ENCODE data around the gene USF2.

- TF ChIP-seq CTCF (IDR thresholded peaks at IDR 0.05): no peak
- TF ChIP-seq POLR2A (IDR thresholded peaks at IDR 0.05): no peak
These were observed 31.0 kb downstream of the USF2 start for GRCh38 chr19:35299523-35300338.
